Colonic mucosa (tissue), 4 donors: ENCODE data around the gene SQSTM1. TPM values are rescaled to one million over a fixed set of nuclear protein-coding genes. Genes with fewer than 3 reads are reported as not detected.

Source experiments
- DNase-seq: peaks from one replicate; pipeline ENCODE4 v3.0.0-alpha.2; 2020
- H3K27ac ChIP-seq: fragments of 200-600 bp; one replicate; pipeline ENCODE4 v1.8.0; 2021
- H3K27me3 ChIP-seq: fragments of 200-600 bp; one replicate; pipeline ENCODE4 v1.8.0; 2021
- H3K36me3 ChIP-seq: fragments of 200-600 bp; one replicate; pipeline ENCODE4 v1.8.0; 2021
- H3K4me1 ChIP-seq: fragments of 200-600 bp; one replicate; pipeline ENCODE4 v1.8.0; 2021; ENCODE audit warnings: mild to moderate bottlenecking
- H3K4me3 ChIP-seq: fragments of 200-600 bp; one replicate; pipeline ENCODE4 v1.8.0; 2021
- H3K9ac ChIP-seq, 2 donors: one replicate each; pipeline ENCODE4 v1.7.0; 2013; ENCODE audit warnings: control low read depth in 2 of 2, low read depth in 2 of 2, low read length in 2 of 2
- H3K9me3 ChIP-seq: fragments of 200-600 bp; one replicate; pipeline ENCODE4 v1.8.0; 2021
- CTCF ChIP-seq: fragments of 200-600 bp; IDR thresholded peaks from one replicate; pipeline ENCODE4 v1.8.0; 2022; ENCODE audit warnings: antibody characterized with exemption, mild to moderate bottlenecking
- intact Hi-C: fragments of 100-400 bp; cut with DNase I; formaldehyde crosslinking; loops from one replicate; pipeline ENCODE4 v1.14.1; 2022
- total RNA-seq, 2 donors: library from RNA; stranded (reverse); fragmentation: NEBNext Ultra II Directional in 1 of 2; extraction: Animal tissue kit (Norgen Biotek cat#: 25700) in 1 of 2; gene quantifications; one replicate each; pipeline ENCODE4 v1.2.1, GENCODE V29; 2021
- donor health status: healthy.
- donor health status: DM: no; HTN: no; CAD: no.
- donor health status: DM: no; HTN: no; CAD: no.

SQSTM1 gene
- total RNA-seq, 2 donors from 2014 or later = 262 to 388 TPM

DNA sequence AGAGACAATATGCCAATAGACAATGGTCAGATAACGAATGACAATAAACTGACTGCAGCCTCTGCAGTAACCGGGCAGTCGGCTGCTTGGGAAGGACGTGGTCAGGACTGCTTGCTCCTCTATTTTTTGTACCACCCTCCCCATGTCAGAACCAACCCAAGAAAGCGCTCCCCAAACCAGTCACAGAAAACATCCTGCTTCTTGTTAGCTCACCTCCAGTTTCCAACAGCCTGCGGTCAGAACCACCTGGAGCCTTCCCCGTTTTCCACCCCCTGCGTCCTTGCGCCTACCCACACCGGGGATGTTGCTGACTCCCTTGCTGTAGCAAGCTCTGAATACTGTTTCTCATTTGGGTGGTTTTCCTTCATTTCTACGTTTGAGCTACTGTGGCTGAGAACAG is 39.6 kb downstream of the SQSTM1 start:
- Histone ChIP-seq H3K36me3 (peaks cover 11% of the 10 kb centered on the region), H3K27ac (no peak overlapping the region), H3K27me3 (no peaks in the 10 kb centered on the region), H3K9ac (no peak overlapping the region), H3K4me1 (no peaks in the 10 kb centered on the region), H3K4me3 (no peak overlapping the region), H3K9me3 (no peaks in the 10 kb centered on the region)
- intact Hi-C loops = no loop called here
- TF ChIP-seq CTCF = no peak
- DNase-seq = no peak

DNA sequence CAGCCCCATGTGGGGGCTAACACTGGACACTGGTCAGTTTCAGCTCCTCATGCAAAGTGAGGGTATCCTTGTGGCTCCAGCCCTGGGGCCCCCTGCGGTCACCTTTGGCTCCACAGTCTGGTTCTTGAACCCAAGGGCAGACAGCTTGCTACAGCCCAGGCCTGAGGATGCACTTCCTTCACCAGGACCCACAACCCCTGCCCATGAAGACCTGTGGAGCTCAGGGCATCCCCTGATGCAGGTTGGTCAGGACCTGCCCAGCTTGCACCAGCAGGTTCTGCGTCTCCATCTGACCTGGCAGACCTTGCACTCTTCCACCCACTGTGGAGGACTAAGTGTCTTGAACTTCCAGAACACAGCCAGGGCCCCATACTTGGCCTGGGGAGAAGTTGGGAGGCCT is 41.6 kb downstream of the SQSTM1 start:
- no peaks in the 10 kb centered on the region for H3K4me1 ChIP-seq
- H3K4me3 ChIP-seq = no peak overlapping the region
- intact Hi-C loops = no loop called here
- no peak for TF ChIP-seq CTCF
- H3K27ac ChIP-seq = no peak overlapping the region
- H3K9me3 ChIP-seq = no peaks in the 10 kb centered on the region
- H3K9ac ChIP-seq = no peak overlapping the region
- DNase-seq = no peak
- H3K27me3 ChIP-seq = no peaks in the 10 kb centered on the region
- peaks cover 11% of the 10 kb centered on the region for H3K36me3 ChIP-seq

GRCh38 chr5:179862891-179863290 is 42.2 kb downstream of the SQSTM1 start:
- Histone ChIP-seq H3K4me3 (no peak overlapping the region), H3K36me3 (peaks cover 11% of the 10 kb centered on the region), H3K27me3 (no peaks in the 10 kb centered on the region), H3K27ac (no peak overlapping the region), H3K4me1 (no peaks in the 10 kb centered on the region), H3K9ac (no peak overlapping the region), H3K9me3 (no peaks in the 10 kb centered on the region)
- no peak for TF ChIP-seq CTCF
- no peak for DNase-seq
- intact Hi-C loops = no loop called here

- no peak for DNase-seq
- Histone ChIP-seq H3K36me3 (peaks cover 11% of the 10 kb centered on the region), H3K9ac (no peak overlapping the region)
These were observed 42.9 kb downstream of the SQSTM1 start for GRCh38 chr5:179863449-179864085.

DNA sequence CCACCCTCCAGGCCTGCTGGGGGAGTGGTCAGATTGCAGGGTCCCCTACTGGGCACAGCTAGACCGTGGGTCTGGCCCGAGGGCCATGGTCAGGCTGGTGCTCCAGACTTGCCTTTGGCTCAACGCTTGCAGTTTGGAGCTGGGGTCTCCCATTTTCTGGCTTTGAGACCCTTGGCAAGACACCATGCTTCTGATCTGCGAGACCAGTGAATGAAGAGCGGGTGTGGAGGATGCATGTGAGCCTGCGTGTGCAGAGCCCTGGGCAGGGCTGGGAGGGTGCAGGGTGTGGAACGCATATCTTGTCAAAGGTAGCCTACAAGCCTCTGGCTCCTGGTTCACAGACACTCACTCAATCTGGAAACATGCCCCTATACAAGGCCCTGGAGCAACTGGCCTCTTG is 44.0 kb downstream of the SQSTM1 start:
- intact Hi-C loops = no loop called here
- no peak for TF ChIP-seq CTCF
- Histone ChIP-seq H3K27ac (no peak overlapping the region), H3K36me3 (peaks cover 11% of the 10 kb centered on the region), H3K9me3 (no peaks in the 10 kb centered on the region), H3K9ac (no peak overlapping the region), H3K27me3 (no peaks in the 10 kb centered on the region), H3K4me1 (no peaks in the 10 kb centered on the region), H3K4me3 (no peak overlapping the region)
- DNase-seq = no peak

More at GRCh38 chr5:179863449-179864085, 42.9 kb downstream of the SQSTM1 start:
- Histone ChIP-seq H3K4me1 (no peaks in the 10 kb centered on the region), H3K4me3 (no peak overlapping the region), H3K27ac (no peak overlapping the region), H3K27me3 (no peaks in the 10 kb centered on the region), H3K9me3 (no peaks in the 10 kb centered on the region)
- no peak for TF ChIP-seq CTCF
- intact Hi-C loops = no loop called here
